Pons (tissue), 1 donor: ENCODE results near the gene INTS1.

ENCODE experiments used
- DNase-seq: peaks from one replicate; pipeline ENCODE4 v3.0.0-alpha.2; 2016; ENCODE audit warnings: low spot score

Gene INTS1, protein sequence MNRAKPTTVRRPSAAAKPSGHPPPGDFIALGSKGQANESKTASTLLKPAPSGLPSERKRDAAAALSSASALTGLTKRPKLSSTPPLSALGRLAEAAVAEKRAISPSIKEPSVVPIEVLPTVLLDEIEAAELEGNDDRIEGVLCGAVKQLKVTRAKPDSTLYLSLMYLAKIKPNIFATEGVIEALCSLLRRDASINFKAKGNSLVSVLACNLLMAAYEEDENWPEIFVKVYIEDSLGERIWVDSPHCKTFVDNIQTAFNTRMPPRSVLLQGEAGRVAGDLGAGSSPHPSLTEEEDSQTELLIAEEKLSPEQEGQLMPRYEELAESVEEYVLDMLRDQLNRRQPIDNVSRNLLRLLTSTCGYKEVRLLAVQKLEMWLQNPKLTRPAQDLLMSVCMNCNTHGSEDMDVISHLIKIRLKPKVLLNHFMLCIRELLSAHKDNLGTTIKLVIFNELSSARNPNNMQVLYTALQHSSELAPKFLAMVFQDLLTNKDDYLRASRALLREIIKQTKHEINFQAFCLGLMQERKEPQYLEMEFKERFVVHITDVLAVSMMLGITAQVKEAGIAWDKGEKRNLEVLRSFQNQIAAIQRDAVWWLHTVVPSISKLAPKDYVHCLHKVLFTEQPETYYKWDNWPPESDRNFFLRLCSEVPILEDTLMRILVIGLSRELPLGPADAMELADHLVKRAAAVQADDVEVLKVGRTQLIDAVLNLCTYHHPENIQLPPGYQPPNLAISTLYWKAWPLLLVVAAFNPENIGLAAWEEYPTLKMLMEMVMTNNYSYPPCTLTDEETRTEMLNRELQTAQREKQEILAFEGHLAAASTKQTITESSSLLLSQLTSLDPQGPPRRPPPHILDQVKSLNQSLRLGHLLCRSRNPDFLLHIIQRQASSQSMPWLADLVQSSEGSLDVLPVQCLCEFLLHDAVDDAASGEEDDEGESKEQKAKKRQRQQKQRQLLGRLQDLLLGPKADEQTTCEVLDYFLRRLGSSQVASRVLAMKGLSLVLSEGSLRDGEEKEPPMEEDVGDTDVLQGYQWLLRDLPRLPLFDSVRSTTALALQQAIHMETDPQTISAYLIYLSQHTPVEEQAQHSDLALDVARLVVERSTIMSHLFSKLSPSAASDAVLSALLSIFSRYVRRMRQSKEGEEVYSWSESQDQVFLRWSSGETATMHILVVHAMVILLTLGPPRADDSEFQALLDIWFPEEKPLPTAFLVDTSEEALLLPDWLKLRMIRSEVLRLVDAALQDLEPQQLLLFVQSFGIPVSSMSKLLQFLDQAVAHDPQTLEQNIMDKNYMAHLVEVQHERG (N-terminal part only)

DNA sequence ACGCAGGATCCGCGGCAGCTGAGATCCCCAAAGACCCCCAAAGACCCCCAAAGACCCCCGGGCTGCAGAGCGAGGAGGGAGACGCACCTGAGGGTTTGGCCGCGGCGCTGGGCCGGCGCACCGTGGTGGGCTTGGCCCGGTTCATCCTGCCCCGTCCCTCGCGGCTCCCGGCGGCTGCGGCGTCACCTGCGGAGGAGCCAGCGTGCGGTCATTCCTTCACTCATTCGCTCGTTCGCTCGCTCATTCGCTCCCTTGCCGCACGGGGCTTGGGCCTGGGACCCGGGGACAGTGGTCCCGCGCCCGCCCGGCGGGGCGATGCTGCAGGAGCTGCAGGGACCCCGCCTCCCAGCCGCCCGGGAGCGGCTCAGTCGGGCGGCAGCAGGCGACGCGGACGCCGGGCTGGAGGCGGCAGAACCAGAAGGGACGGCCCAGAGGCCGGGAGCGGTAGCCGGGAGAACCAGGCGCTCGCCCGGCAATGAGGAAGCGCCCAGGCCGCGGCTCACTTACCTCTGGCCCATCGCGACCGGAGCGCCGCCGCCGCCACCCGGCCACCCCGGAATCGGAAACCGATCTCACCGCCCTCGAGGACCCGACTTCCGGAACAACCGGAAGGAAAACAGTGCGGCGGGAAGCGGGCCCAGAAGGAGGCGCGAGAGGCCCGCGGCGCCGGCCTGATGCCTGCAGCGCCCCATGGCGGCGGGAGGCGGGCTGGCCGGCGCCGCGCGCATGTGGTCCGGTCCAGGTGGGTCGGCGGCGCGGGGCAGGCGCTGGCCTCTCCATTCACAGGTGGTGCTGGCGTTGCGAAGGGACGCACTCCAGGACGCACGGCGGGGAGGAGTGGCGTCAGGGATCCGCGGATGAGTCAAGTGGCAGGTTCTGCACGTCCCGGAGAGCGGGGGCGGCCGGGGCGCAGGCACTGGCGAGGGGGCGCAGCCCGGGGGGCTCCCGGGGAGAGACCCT, at the start of gene INTS1:
Gene INTS1, minus strand, starts transcription at position 574 of the 960 bp plus-strand sequence. Its CDS starts 429 bp downstream, at position 145.
- peak; percentile 86 for DNase-seq

GRCh38 chr7:1553512-1554210, 49.5 kb upstream of the INTS1 start:
- DNase-seq = no peak

- no peak for DNase-seq
Observed at GRCh38 chr7:1552200-1552599, 48.0 kb upstream of the INTS1 start.

- no peak for DNase-seq
Observed at GRCh38 chr7:1550846-1551155, 46.6 kb upstream of the INTS1 start.

DNA sequence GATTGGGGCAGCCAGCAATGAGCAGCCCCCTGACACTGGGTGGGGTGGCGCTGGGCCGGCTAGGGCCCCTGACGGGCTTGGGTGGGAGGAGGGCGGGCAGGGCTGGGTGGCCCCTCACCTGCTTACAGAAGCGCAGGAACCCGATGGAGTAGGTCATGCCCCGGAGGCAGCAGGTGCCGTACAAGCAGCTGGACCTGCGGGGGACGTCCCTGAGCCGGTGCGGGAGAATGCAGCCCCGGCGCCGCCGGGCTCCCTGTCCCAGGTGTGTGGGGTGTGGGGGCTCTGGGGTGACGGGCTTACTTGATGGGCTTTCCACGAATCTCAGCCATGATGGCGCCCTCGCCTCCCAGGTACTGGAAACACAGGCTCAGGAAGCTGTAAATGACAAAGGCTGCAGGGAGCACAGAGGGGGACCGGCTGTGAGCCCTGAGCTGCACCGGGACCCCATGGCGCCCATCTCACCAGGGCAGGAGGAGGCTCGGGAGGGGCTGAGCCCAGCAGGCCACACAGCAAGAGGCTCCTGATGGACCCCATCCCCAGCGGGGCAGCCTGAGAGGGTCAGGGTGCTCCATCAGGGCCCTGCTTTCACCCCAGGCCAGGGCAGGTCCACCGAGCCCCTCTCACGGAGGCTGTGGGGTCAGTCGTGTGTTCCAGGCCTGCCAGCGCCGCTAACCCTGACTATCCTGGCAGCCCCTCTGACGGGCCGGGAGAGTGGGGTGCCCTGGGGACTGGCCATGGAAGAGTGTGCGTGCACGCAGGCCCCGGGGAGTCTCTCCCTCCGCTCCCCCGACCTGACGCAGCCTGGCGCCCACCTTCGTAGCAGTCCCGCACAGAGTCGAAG, 46.0 kb upstream of the INTS1 start:
- DNase-seq = no peak

DNA sequence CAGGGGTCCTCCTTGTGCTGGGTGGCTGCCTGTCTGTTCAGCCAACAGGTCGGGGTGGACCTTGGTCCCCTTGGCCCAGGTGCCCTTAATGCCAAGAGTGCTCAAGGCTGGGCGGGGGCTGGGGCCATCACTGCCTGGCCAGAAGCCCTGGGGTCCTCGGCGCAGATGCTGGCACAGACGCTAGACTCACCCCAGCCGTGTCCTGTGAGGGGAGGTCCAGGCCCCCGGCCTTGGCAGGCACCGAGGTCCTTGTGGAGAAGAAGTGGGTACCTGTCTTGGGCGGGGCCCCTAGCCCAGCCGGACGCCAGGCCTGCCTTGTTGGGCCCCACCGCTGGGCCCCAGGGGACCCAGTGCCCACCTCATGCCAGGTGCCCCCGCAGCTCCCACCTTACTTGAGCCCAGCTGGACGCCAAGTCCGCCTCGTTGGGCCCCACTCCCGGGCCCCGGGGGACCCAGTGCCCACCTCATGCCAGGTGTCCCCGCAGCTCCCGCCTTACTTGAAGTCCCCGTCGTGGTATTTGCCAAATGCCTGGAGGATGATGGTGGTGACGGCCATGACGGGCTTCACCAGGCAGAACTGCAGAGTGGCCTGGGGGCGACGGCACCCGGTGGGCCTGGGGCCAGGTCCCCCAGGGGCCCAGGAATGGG, 45.3 kb upstream of the INTS1 start:
- no peak for DNase-seq

GRCh38 chr7:1548944-1549343, 44.8 kb upstream of the INTS1 start:
- DNase-seq = no peak

DNA sequence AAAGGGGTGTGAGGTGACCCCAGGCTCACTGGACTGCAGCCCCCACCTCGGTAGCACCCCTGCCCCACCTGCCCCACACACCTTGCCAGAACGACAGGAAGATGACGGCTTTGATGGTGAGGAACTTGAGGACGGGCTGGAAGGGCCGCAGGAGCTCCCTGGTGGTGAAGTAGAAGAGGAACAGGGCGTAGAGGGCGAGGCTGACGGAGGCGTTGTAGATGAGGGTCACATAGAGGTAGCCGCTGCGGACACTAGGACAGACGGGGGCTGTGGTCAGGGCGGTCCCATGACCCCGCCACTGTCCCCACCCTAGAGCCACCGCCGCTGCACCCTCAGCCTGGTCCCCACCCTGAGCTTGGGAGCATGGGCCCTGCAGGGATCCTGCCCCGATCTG, 44.2 kb upstream of the INTS1 start:
- no peak for DNase-seq

DNA sequence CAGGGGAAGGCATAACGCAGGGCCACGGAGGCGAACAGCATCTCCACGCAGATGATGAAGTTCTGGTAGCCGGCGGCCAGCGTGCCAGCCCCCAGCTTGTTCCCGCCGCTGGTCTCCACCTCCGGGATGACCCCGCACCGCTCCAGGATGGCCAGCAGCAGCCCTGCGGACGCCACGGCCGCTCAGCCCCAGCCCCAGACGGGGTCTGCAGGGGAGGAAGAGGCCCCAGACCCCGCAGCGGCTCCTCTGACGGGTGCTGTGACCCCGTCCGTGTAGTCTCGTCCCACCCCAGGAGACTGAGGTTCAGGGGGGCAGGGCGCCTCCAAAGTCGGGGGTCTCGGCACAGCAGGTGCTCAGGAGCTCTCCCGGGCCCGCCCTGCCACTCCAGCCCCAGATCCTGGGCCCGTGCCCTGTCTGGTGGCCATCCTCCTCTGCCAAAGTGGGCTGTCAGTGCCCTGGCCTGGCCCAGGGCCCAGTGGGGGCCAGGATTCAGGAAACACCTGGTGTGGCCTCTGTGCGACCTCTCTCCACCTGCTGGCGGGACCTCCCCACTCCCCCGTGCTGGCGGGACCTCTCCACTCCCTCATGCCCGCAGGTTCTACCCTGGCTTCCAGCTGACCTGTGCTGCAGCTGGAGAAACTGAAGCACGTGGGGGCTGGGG, 43.7 kb upstream of the INTS1 start:
- no peak for DNase-seq

GRCh38 chr7:1546909-1547776, 43.0 kb upstream of the INTS1 start:
- DNase-seq = no peak

GRCh38 chr7:1546274-1546908, 42.2 kb upstream of the INTS1 start:
- no peak for DNase-seq

DNA sequence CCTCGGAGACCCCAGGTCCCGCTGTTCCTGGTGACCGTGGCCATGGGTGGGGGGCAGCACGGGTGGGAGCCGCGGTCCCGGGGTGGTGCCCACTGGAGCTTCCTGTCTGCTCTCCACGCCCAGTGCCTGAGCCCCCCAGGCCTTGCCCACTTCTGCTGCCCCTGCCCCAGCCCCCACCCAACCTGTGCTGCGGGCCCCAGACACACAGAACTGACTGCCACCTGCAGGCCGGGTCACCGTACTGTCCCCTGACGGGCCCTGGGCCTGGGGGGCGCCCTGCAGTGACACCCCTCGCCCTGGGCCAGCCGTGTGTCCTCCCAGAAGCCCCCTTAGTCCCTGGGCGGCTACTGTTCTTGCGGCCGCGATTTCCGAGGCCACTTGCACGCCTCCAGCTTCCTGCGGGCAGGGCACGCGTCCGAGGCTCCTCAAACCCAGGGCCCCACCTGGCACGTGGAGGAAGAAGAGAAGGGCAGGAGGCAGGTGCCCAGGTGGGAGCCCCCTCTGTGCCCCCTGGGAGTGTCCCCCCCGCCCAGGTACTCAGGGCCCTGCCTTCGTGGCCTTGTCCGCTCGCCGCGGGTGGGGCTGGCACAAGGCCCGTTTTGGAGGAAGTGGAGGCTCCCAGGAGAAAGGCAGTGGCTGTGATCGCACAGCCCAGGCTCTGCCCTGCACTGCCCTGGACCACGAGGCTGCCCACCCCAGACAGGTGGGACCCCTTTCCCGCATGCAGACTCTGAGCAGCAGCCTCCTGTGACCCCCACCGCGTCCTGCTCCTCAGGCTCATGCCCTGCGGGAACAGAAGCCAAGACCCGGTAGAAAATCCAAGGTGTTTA, 41.4 kb upstream of the INTS1 start:
- DNase-seq = no peak

DNA sequence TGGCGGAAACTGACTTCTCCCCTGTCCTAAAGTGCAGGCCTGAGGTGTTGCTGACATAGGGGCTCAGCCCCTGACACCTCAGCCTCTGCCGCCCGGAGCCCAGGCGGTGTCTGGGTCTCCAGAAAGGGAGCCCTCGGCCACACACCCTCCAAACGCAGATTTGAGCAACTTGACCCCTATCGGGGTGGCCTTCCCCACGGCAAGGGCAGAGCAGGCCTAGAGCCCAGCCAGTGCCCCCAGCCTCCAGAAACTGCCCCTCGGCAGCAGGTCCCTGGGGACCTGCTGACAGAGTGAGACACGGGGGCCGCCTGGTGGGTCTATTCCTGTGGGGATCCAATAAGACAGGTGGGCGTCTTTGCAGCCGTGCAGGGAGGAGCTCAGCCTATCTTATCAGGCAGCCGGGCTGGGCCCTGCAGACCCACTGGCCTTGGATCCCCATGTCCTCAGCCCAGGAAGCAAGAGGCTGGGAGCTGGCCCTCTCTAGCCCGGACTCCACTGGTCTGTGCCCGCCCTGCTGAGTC, 40.8 kb upstream of the INTS1 start:
- DNase-seq = no peak

- no peak for DNase-seq
Observed at GRCh38 chr7:1544178-1544895, 40.1 kb upstream of the INTS1 start.

GRCh38 chr7:1543826-1544177, 39.6 kb upstream of the INTS1 start:
- DNase-seq = no peak
